ENCODE results near the gene KCNQ4.

DNA sequence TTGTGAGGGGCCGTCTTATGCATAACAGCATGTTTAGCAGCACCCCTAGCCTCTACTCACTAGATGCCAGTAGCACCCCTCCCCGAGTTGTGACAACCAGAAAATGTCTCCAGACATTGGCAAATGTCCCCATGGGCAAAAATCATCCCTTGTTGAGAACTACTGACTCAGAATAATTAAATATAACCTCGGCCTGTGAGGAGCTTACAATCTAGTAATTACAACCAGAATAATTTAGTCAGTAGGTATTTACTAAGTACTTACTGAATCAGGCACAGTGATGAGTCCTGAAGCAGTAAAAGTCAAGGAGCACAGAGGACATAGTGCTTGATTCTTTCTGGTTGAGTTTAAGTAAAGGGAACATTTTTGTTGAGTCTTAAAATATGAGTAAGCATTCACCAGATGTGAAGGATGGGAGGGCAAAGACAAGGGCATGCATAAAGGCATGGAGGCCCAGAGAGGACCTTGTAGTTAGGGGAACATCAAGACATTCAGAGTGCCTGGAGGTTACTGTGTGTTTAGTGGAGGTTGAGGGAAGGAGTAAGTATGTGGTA, 44.1 kb upstream of the KCNQ4 start:
- TF ChIP-seq POLR2A (IDR thresholded peaks at IDR 0.05; ENCODE audit: low read depth, low read length) (no peak), FOS (IDR thresholded peaks at IDR 0.05; ENCODE audit: borderline replicate concordance, insufficient read depth, low read length) (no peak), JUN (IDR thresholded peaks at IDR 0.05; ENCODE audit: borderline replicate concordance, insufficient read depth, insufficient read length, low read depth) (no peak)
- TF ChIP-seq, protein P1, sequence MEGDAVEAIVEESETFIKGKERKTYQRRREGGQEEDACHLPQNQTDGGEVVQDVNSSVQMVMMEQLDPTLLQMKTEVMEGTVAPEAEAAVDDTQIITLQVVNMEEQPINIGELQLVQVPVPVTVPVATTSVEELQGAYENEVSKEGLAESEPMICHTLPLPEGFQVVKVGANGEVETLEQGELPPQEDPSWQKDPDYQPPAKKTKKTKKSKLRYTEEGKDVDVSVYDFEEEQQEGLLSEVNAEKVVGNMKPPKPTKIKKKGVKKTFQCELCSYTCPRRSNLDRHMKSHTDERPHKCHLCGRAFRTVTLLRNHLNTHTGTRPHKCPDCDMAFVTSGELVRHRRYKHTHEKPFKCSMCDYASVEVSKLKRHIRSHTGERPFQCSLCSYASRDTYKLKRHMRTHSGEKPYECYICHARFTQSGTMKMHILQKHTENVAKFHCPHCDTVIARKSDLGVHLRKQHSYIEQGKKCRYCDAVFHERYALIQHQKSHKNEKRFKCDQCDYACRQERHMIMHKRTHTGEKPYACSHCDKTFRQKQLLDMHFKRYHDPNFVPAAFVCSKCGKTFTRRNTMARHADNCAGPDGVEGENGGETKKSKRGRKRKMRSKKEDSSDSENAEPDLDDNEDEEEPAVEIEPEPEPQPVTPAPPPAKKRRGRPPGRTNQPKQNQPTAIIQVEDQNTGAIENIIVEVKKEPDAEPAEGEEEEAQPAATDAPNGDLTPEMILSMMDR (IDR thresholded peaks at IDR 0.05; ENCODE audit: extremely low read depth in 1 of 2, insufficient read depth in 1 of 2, low read depth in 1 of 2, low read length in 2 of 2) = no peak
